HEK293 (cell line): ENCODE measurements around the gene OR1F1.

ENCODE experiments used
- CTCF ChIA-PET: fragments of 350-600 bp; formaldehyde crosslinking; extraction: SDS; loops from one replicate; lab custom pipeline; 2021; ENCODE audit warnings: antibody characterized with exemption; lab: Yijun Ruan, JAX
- POLR2A ChIA-PET: fragments of 300-600 bp; formaldehyde crosslinking; extraction: SDS; loops from one replicate; lab custom pipeline; 2020; ENCODE audit warnings: antibody characterized with exemption, inconsistent platforms; lab: Yijun Ruan, JAX
- H3K27ac ChIP-seq: fragments of 200-500 bp; sonication (Bioruptor generic); 2 replicates; pipeline ENCODE4 v1.5.1; 2014; ENCODE audit warnings: low read depth, low read length, control low read depth, inconsistent platforms; ENCODE audit errors: extremely low read depth
- H3K36me3 ChIP-seq, 2 experiments: fragments of 200-500 bp in 1 of 2; sonication (Bioruptor generic) in 1 of 2; 1 replicate in 1 of 2; 2 replicates in 1 of 2; pipeline ENCODE4 v1.5.1; 2014 to 2017; ENCODE audit warnings: inconsistent platforms in 2 of 2, low read length in 2 of 2; ENCODE audit not compliant: control insufficient read depth in 2 of 2, insufficient read depth in 1 of 2
- H3K4me1 ChIP-seq: fragments of 200-500 bp; sonication (Bioruptor generic); 2 replicates; pipeline ENCODE4 v1.5.1; 2014; ENCODE audit warnings: mild to moderate bottlenecking, low read length, inconsistent platforms; ENCODE audit not compliant: control insufficient read depth, insufficient read depth
- H3K4me3 ChIP-seq: 2 replicates; pipeline ENCODE4 v1.5.1; 2011; ENCODE audit warnings: low read depth, mild to moderate bottlenecking, control low read depth, low read length, moderate library complexity
- H3K9me3 ChIP-seq: fragments of 200-500 bp; sonication (Bioruptor generic); 2 replicates; pipeline ENCODE4 v1.5.1; 2014; ENCODE audit warnings: low read depth, low read length, inconsistent platforms; ENCODE audit not compliant: control insufficient read depth, insufficient read depth
- BCL11A ChIP-seq: fragments of 450-650 bp; formaldehyde crosslinking; IDR thresholded peaks from 2 replicates; pipeline ENCODE4 v1.5.1; 2016; ENCODE audit warnings: low read depth, missing biosample characterization, missing genetic modification characterization
- ELK4 ChIP-seq: IDR thresholded peaks from 2 replicates; pipeline ENCODE4 v1.6.1; 2011; ENCODE audit warnings: mild to moderate bottlenecking, low read depth, low read length, borderline replicate concordance
- OSR2 ChIP-seq: fragments of 450-650 bp; formaldehyde crosslinking; IDR thresholded peaks from 2 replicates; pipeline ENCODE4 v1.5.1; 2016; ENCODE audit warnings: missing biosample characterization, missing genetic modification characterization
- PRDM4 ChIP-seq: fragments of 450-650 bp; formaldehyde crosslinking; IDR thresholded peaks from 2 replicates; pipeline ENCODE4 v1.5.1; 2017; ENCODE audit warnings: missing biosample characterization, missing genetic modification characterization
- REPIN1 ChIP-seq: fragments of 450-650 bp; formaldehyde crosslinking; IDR thresholded peaks from 2 replicates; pipeline ENCODE4 v1.5.1; 2017; ENCODE audit warnings: missing biosample characterization, missing genetic modification characterization, low read depth
- SALL2 ChIP-seq: fragments of 450-650 bp; formaldehyde crosslinking; IDR thresholded peaks from 2 replicates; pipeline ENCODE4 v1.5.0; 2017; ENCODE audit warnings: missing biosample characterization, mild to moderate bottlenecking, missing genetic modification characterization, borderline replicate concordance
- SP2 ChIP-seq: fragments of 450-650 bp; formaldehyde crosslinking; IDR thresholded peaks from 2 replicates; pipeline ENCODE4 v1.5.1; 2016; ENCODE audit warnings: missing biosample characterization, missing genetic modification characterization
- TCF7L2 ChIP-seq: IDR thresholded peaks from 2 replicates; pipeline ENCODE4 v1.6.1; 2011; ENCODE audit warnings: low read depth, mild to moderate bottlenecking, inconsistent platforms, low read length, moderate library complexity, borderline replicate concordance
- ZBTB17 ChIP-seq: fragments of 450-650 bp; formaldehyde crosslinking; IDR thresholded peaks from 2 replicates; pipeline ENCODE4 v1.5.1; 2016; ENCODE audit warnings: missing biosample characterization, missing genetic modification characterization
- ZBTB20 ChIP-seq: fragments of 450-650 bp; formaldehyde crosslinking; IDR thresholded peaks from 2 replicates; pipeline ENCODE4 v1.5.1; 2016; ENCODE audit warnings: missing biosample characterization, missing genetic modification characterization
- ZBTB21 ChIP-seq: fragments of 450-650 bp; formaldehyde crosslinking; IDR thresholded peaks from 2 replicates; pipeline ENCODE4 v1.5.1; 2017; ENCODE audit warnings: missing biosample characterization, missing genetic modification characterization
- ZBTB48 ChIP-seq: fragments of 450-650 bp; formaldehyde crosslinking; IDR thresholded peaks from 2 replicates; pipeline ENCODE4 v1.5.1; 2016; ENCODE audit warnings: missing biosample characterization, missing genetic modification characterization
- ZEB2 ChIP-seq: fragments of 450-650 bp; formaldehyde crosslinking; IDR thresholded peaks from 2 replicates; pipeline ENCODE4 v1.5.1; 2016; ENCODE audit warnings: missing biosample characterization, missing genetic modification characterization
- ZFP69B ChIP-seq: fragments of 450-650 bp; formaldehyde crosslinking; IDR thresholded peaks from 2 replicates; pipeline ENCODE4 v1.5.1; 2016; ENCODE audit warnings: missing biosample characterization, missing genetic modification characterization
- ZNF169 ChIP-seq: fragments of 450-650 bp; formaldehyde crosslinking; IDR thresholded peaks from 2 replicates; pipeline ENCODE4 v1.5.1; 2016; ENCODE audit warnings: missing biosample characterization, missing genetic modification characterization
- ZNF184 ChIP-seq: fragments of 450-650 bp; IDR thresholded peaks from 2 replicates; pipeline ENCODE4 v1.5.1; 2018; ENCODE audit warnings: missing biosample characterization, mild to moderate bottlenecking, missing genetic modification characterization
- ZNF292 ChIP-seq: fragments of 450-650 bp; formaldehyde crosslinking; IDR thresholded peaks from 2 replicates; pipeline ENCODE4 v1.5.1; 2016; ENCODE audit warnings: low read depth, missing biosample characterization, missing genetic modification characterization, borderline replicate concordance
- ZNF449 ChIP-seq: fragments of 450-650 bp; formaldehyde crosslinking; IDR thresholded peaks from 2 replicates; pipeline ENCODE4 v1.5.1; 2017; ENCODE audit warnings: missing biosample characterization, mild to moderate bottlenecking, missing genetic modification characterization, moderate library complexity
- ZNF518A ChIP-seq: fragments of 450-650 bp; formaldehyde crosslinking; conservative IDR thresholded peaks from 2 replicates; pipeline ENCODE4 v1.5.1; 2016; ENCODE audit warnings: low read depth, missing biosample characterization, missing genetic modification characterization
- ZNF548 ChIP-seq: fragments of 450-650 bp; formaldehyde crosslinking; IDR thresholded peaks from 2 replicates; pipeline ENCODE4 v1.5.1; 2016; ENCODE audit warnings: missing biosample characterization, missing genetic modification characterization
- ZNF621 ChIP-seq: fragments of 450-650 bp; formaldehyde crosslinking; IDR thresholded peaks from 2 replicates; pipeline ENCODE4 v1.5.1; 2017; ENCODE audit warnings: missing biosample characterization, missing genetic modification characterization
- ZNF664 ChIP-seq: fragments of 450-650 bp; formaldehyde crosslinking; IDR thresholded peaks from 2 replicates; pipeline ENCODE4 v1.5.1; 2016; ENCODE audit warnings: missing biosample characterization, missing genetic modification characterization
- ZSCAN18 ChIP-seq: fragments of 450-650 bp; formaldehyde crosslinking; IDR thresholded peaks from 2 replicates; pipeline ENCODE4 v1.5.1; 2016; ENCODE audit warnings: missing biosample characterization, missing genetic modification characterization

Gene OR1F1

GRCh38 chr16:3192476-3193019, 4.5 kb downstream of the OR1F1 start:
- H3K9me3 ChIP-seq: no peaks in the 10 kb centered on the region
- no peak overlapping the region for H3K4me3 ChIP-seq
- TF ChIP-seq BCL11A (tag by site-specific recombination): no peak
- no peak for TF ChIP-seq ZFP69B (tag by site-specific recombination)
- no peak for TF ChIP-seq ZNF184 (tag by site-specific recombination)
- TF ChIP-seq ZBTB48 (tag by site-specific recombination): no peak
- TF ChIP-seq ZNF518A: no peak
- no peak for TF ChIP-seq ZNF548 (tag by site-specific recombination)
- no peak for TF ChIP-seq SP2 (tag by site-specific recombination)
- TF ChIP-seq ZNF664 (tag by site-specific recombination): no peak
- TF ChIP-seq PRDM4 (tag by site-specific recombination): no peak
- no peak for TF ChIP-seq SALL2
- TF ChIP-seq TCF7L2: no peak
- no peak for TF ChIP-seq ZEB2 (tag by site-specific recombination)
- TF ChIP-seq ZNF292 (tag by site-specific recombination): no peak
- no peak for TF ChIP-seq ZBTB20
- no peak for TF ChIP-seq ZNF621 (tag by site-specific recombination)
- POLR2A ChIA-PET: interaction anchor here (2.0 kb wide), 1 partner anchor 91 kb away, joined by 7 read pairs; the partner anchor contains the start of gene ZNF263
- H3K4me1 ChIP-seq: no peaks in the 10 kb centered on the region
- no peak overlapping the region for H3K27ac ChIP-seq
- no peaks in the 10 kb centered on the region for H3K36me3 ChIP-seq
- CTCF ChIA-PET: no interaction called here

- no peaks in the 10 kb centered on the region for H3K4me1 ChIP-seq
- ChIA-PET POLR2A (no interaction called here), CTCF (no interaction called here)
- no peak overlapping the region for H3K27ac ChIP-seq
- no peaks in the 10 kb centered on the region for H3K9me3 ChIP-seq
- H3K4me3 ChIP-seq: no peak overlapping the region
- no peaks in the 10 kb centered on the region for H3K36me3 ChIP-seq
- TF ChIP-seq ZBTB17 (no peak), ZNF548 (tag by site-specific recombination) (no peak), ZBTB21 (tag by site-specific recombination) (no peak), ZNF449 (tag by site-specific recombination) (no peak), OSR2 (tag by site-specific recombination) (no peak), ZNF169 (tag by site-specific recombination) (no peak), ELK4 (no peak), REPIN1 (tag by site-specific recombination) (no peak), ZSCAN18 (tag by site-specific recombination) (no peak)
Observed at GRCh38 chr16:3193221-3194212, 5.5 kb downstream of the OR1F1 start.
